ENCODE results near the gene PDCD2L. TPM values are rescaled to one million over a fixed set of nuclear protein-coding genes. Genes with fewer than 3 reads are reported as not detected.

Gene PDCD2L
- total and polyA plus RNA-seq, 8 donors = 4.2 to 11.2 (median 6.6) TPM

GRCh38 chr19:34430738-34431625 lies 26.8 kb downstream of the PDCD2L start:
- Histone ChIP-seq H3K4me1 (peaks cover 22 to 25% (median 24%) of the 10 kb centered on the region in 3 donors), H3K4me3 (no peak overlapping the region), H3K9me3 (no peaks in the 10 kb centered on the region), H3K27me3 (no peaks in the 10 kb centered on the region), H3K36me3 (peaks cover 0 to 11% (median 8%) of the 10 kb centered on the region in 3 donors), H3K27ac (no peak overlapping the region)
- intact Hi-C loops (cut with DNase I) = no loop called here
- DNase-seq (no peak), ATAC-seq (peak in 1 of 4 donors; percentile 17), FAIRE-seq (no peak)
- WGBS, 2 donors = 36 to 39% methylated on average over 6 of the region's 6 CpGs
- peak in 2 of 4 donors; percentile 14 to 39 for TF ChIP-seq CTCF (IDR thresholded peaks at IDR 0.05)

DNA sequence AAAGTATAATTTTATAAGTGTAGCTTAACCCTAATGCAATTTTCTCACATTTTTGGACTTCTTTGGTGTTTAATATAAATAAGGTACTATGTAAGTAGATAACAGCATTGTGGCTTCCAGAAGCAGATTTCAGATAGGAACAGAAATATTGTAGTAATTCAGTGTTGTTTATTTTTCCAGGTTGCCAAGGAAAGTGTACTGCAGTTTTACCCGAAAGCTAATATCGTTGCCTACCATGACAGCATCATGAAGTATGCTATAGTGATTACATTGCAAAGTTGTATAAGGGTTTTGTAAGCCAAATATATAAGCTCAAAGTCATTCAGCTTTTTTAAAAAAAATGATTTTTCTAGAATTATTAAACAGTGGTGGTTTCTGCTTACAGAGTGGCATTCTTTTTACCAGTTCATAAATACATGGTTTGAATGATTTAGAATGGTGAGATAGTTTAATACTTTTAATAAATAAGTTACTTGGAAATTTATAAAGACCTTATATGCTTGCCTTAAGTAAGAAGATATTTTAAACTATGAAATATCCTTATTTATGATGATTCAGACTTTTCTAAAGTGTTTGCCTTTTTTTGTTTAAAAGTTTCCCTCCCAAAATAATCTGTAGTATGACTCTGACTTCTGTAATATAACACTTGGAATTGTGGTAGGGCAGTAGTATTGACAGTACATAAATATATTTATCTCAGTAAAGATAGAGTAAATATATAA lies 27.6 kb downstream of the PDCD2L start:
- no peak for TF ChIP-seq CTCF (IDR thresholded peaks at IDR 0.05)
- FAIRE-seq = no peak
- Histone ChIP-seq H3K4me3 (no peak overlapping the region), H3K36me3 (peaks cover 0 to 19% (median 15%) of the 10 kb centered on the region in 3 donors), H3K27me3 (no peaks in the 10 kb centered on the region), H3K9me3 (no peaks in the 10 kb centered on the region), H3K4me1 (peaks cover 22 to 25% (median 24%) of the 10 kb centered on the region in 3 donors), H3K27ac (no peak overlapping the region)
- no peak for ATAC-seq
- DNase-seq = no peak
- 28 to 34% methylated on average over 2 of the region's 2 CpGs for WGBS, 2 donors
- intact Hi-C loops (cut with DNase I) = no loop called here

DNA sequence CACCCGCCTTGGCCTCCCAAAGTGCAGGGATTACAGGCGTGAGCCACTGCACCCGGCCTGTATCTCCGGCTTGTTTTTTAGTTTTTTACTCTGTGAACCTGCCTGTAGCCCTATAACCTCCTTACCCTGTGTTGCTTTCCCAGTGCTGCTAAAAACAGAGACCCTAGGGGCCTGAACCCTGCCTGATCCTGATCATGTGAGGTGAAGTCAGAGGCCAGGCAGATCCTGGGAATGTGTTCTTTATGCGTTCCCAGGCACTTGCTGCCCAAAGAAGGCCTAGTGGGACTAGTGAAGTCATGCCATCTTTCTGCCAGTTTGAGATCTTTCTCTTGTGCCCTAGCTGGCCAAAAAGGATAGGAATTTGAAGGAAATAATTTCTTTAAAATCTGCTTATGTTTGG lies 28.6 kb downstream of the PDCD2L start:
- Histone ChIP-seq H3K4me1 (peaks cover 21 to 24% (median 22%) of the 10 kb centered on the region in 3 donors), H3K27me3 (no peaks in the 10 kb centered on the region), H3K9me3 (no peaks in the 10 kb centered on the region), H3K36me3 (peaks cover 0 to 19% (median 16%) of the 10 kb centered on the region in 3 donors), H3K27ac (no peak overlapping the region), H3K4me3 (no peak overlapping the region)
- 81 to 84% methylated on average over 5 of the region's 5 CpGs for WGBS, 2 donors
- no peak for DNase-seq
- intact Hi-C loops (cut with DNase I) = no loop called here
- no peak for FAIRE-seq
- no peak for TF ChIP-seq CTCF (IDR thresholded peaks at IDR 0.05)
- ATAC-seq = no peak

DNA sequence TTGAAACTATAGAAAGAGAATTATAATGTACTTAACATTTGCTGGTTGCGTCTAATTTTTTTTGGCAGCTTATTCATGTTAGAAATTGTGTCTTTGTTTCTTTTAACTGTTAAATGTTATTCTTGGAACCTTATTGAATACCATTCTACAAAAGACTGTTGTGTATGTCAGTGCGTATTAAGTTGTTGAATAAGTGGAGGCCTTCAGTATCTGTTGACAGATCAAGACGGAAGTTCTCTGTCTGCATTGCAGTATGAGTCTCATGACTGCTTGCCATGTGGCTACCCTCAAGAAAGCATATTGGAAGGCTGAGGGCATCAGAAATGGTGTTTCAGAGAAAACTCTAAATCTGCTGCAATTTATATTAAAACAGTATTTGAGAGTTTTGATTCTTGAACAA lies 32.5 kb downstream of the PDCD2L start:
- Histone ChIP-seq H3K4me3 (no peak overlapping the region), H3K9me3 (no peaks in the 10 kb centered on the region), H3K27ac (no peak overlapping the region), H3K4me1 (peaks cover 0 to 7% (median 0%) of the 10 kb centered on the region in 3 donors), H3K36me3 (peaks cover 3 to 37% (median 31%) of the 10 kb centered on the region in 3 donors), H3K27me3 (no peaks in the 10 kb centered on the region)
- WGBS, 2 donors = 95 to 96% methylated on average over 3 of the region's 3 CpGs
- intact Hi-C loops (cut with DNase I) = no loop called here
- no peak for DNase-seq
- FAIRE-seq = no peak
- no peak for TF ChIP-seq CTCF (IDR thresholded peaks at IDR 0.05)
- no peak for ATAC-seq
